Stimulated activated CD4-positive, alpha-beta T cell treated with anti-CD3 and anti-CD28 coated beads, Interleukin-2, amount 100 ng/mL, for 48 hours (primary cell): ENCODE results near the gene SLC17A7.
"Not testable (repeated sequence)": the region's sequence is repeated elsewhere in the genome, so short reads cannot be mapped to it uniquely, and the experiment has no call there.

Experiments
- DNase-seq, 2 donors: peaks; one replicate each; pipeline ENCODE4 v3.0.0-alpha.2; 2020

SLC17A7 gene

DNA sequence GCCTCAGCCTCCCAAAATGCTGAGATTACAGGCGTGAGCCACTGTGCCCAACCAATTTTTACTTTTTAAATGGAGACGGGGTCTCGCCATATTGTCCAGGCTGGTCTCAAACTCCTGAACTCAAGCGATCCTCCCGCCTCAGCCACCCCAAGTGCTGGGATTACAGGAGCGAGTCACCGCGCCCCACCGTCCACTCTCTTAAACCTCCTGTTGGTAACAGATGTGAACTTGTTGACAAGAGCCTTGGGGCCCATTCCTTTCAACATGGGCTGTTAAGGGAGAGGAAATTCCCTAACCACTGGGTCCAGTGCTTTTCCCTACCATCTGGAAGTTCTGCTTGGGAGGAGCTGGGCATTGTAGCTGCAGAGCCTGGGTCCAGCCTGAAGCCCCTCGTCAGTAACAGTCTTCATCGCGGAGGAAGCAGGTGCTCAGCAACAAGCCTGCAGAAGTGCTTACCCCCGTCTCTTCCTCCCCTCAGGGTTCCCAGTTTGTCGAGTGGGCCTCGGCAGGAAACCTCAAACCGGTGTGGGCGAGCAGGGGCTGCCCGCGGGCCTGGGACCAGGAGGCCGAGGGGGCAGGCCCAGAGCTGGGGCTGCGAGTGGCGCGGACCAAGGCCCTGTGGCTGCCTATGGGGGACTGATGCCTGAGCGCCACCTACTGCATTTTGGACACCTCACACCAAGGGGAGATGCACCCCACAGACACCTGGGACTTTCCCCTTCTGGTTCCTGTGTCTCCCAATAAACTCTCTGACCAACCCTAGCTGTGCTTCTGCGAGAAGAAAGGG lies 28.7 kb upstream of the SLC17A7 start:
- DNase-seq = peak; percentile 59 to 64

DNA sequence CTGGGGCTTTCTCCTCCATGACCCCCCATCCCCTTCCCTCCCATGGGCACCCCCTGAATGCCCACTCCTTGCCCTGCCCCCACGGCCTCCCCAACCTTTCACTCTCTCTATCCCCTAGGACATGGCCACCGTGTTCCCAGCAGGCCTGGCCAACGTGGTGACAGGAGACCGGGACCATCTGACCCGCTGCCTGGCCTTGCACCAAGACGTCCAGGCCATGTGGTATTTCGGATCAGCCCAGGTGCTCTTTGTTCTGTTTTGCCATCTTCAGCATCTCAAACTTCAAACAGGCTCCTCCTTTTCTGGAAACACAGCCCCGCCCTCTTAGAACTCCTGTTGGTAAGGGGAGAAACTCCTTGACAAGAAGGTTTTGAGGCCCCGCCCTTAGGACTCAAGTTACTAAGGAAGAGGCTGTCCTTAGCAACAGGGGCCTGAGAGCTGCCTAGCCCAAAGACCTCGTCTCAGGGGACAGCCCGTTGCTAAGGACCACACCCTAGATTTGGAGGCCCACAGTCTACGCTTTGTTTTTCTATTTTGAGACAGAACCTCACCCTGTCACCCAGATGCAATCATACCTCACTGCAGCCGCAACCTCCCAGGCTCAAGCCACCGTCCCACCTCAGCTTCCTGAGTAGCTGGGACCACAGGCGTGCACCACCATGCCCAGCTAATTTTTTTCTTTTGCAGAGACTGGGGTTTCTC lies 27.6 kb upstream of the SLC17A7 start:
- DNase-seq = peak in 1 of 2 donors; percentile 58

DNA sequence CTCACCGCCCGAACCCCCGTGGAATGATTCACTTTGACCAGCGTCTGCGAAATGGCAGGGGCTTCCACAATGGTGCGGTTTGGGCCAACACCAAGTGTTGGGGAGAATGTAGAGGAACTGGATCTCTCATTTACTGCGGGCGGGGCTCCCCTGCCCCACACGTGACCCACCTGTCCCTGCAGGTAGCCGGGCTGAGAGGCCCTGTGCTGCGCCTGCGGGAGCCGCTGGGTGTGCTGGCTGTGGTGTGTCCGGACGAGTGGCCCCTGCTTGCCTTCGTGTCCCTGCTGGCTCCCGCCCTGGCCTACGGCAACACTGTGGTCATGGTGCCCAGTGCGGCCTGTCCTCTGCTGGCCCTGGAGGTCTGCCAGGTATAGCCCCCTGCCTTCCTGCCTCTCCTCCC lies 26.9 kb upstream of the SLC17A7 start:
- DNase-seq = no peak

GRCh38 chr19:49465371-49465770 lies 24.0 kb upstream of the SLC17A7 start:
- no peak for DNase-seq

GRCh38 chr19:49463960-49464740 lies 22.8 kb upstream of the SLC17A7 start:
- no peak for DNase-seq

- no peak for DNase-seq
Measured at GRCh38 chr19:49462492-49462891, 21.2 kb upstream of the SLC17A7 start.

DNA sequence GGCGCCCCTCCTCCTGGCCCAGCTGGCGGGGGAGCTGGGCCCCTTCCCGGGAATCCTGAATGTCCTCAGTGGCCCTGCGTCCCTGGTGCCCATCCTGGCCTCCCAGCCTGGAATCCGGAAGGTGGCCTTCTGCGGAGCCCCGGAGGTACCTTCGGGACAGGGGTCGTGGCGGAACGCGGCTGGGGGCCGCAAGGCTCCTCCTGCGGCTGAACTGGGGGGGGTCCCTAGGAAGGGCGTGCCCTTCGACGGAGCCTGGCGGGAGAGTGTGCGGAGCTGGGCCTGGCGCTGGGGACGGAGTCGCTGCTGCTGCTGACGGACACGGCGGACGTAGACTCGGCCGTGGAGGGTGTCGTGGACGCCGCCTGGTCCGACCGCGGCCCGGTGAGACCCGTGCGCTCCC lies 20.3 kb upstream of the SLC17A7 start:
- DNase-seq = no peak

DNA sequence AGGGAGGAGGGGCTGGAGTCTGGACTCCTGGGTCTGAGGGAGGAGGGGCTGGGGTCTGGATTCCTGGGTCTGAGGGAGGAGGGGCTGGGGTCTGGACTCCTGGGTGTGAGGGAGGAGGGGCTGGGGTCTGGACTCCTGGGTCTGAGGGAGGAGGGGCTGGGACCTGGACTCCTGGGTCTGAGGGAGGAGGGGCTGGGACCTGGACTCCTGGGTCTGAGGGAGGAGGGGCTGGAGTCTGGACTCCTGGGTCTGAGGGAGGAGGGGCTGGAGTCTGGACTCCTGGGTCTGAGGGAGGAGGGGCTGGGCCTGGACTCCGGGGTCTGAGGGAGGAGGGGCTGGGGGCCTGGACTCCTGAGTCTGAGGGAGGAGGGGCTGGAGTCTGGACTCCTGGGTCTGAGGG lies 19.8 kb upstream of the SLC17A7 start:
- not testable (repeated sequence) for DNase-seq

DNA sequence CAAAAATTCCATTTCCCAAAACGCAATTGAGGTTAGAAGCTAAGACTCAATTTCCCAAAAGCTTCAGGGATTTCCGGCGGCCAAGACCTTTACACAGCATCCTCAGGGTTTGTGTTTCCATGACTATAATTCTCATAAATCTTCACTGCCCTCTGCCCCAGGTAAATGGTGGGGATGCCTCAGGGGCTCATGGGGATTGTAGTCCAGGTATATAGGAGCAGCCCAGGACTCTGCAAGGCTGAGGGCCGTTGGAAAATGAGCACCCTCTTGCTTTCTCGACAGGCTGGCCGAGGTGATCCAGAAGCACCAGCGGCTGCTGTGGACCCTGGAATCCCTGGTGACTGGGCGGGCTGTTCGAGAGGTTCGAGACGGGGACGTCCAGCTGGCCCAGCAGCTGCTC lies 18.1 kb upstream of the SLC17A7 start:
- DNase-seq = no peak

DNA sequence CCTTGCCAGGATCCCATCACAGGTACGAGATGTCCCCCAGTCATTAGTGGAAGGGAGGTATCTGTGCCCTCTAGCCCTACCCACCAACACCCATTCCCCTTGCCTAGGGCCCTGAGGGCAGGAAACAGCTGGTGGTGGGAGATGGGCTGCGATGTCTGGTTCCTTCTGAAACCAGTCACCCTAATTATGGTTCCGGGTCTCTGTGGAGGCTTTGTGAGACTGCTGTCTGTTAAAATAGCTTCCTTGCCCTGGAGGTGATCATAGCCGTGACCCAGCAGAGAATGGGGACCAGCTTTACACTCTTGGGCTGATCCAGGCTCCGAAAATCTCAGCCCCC lies 17.2 kb upstream of the SLC17A7 start:
- no peak for DNase-seq

DNA sequence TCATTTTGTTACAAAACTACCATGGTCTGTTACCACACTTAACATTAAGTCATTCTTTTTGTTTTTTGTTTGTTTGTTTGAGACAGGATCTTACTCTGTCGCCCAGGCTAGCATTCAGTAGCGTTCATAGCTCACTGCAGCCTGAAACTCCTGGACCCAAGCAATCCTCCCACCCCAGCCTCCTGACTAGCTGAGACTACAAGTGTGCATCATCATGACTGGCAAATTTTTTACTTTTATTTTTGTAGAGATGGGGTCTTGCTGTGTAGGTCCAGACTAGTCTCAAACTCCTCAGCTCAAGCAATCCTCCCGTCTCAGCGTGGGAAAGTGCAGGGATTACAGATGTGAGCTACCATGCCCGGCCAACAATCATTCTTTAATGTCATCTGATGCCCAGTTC lies 15.0 kb upstream of the SLC17A7 start:
- no peak for DNase-seq

DNA sequence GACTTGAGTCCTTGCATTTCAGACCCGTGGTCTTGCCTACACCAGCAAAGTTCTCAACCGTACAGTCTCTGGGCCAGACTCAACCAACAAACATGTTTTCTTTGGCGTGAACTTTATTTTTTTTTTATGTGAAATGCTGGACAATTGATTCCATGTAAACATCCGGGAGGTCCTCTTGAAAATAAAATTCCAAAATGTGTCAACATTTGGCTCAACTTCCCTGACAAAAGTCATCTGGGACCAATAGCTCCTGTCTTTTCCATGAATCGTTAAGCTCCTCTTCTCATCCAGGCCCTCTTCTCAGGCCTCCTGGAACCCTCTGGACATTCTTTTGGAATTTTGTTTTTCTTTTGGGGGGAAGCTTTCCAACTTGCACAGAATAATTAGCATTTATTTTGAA lies 14.4 kb upstream of the SLC17A7 start:
- DNase-seq = no peak

- no peak for DNase-seq
Measured at GRCh38 chr19:49453757-49454240, 12.5 kb upstream of the SLC17A7 start.

GRCh38 chr19:49453013-49453756 lies 11.9 kb upstream of the SLC17A7 start, which contains the start of gene ALDH16A1:
ALDH16A1 (plus strand) TSS chr19:49453225; CDS start chr19:49453332, 107 bp downstream.
- DNase-seq = peak; percentile 94 to 97

DNA sequence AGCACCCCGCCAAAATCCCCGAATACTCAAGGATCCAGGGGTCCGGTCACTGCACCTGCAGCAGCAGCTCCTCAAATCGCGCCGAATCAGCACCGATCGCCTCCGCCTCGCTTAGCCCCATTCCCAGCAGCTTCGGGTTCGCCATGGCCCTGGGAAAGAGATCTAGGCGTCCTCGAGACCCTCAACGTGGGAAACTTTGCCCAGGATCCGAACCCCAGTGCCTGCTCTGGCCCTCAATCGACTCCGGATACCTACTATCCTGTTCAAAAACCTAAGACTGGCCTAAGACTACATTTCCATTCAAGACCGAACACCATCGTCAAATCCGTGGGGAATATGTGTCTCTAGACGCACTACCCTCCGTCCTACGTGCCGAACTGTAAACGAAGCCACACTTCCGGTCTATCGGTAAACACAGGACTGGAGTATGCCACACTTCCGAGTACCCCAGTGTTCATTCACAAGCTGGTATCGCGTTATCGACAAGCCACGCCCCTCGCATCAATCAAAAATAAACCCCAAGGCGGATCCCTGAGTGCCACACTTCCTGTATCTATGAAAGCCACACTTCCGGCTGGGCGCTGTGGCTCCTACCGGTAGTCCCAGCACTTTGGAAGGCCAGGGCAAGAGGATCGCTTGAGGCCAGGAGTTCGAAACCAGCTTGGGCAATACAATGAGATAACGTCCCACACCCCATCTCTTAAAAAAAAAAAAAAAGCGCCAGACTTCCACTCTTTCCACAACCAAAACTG lies 10.3 kb upstream of the SLC17A7 start, which contains the start of gene PIH1D1:
PIH1D1 (minus strand) TSS at position 385 of the 752 bp plus-strand sequence; CDS start at position 145, 240 bp downstream.
- DNase-seq = peak; percentile 87 to 88

- no peak for DNase-seq
Measured at GRCh38 chr19:49450405-49450804, 9.1 kb upstream of the SLC17A7 start.

- DNase-seq = no peak
Measured at GRCh38 chr19:49448432-49448786, 7.1 kb upstream of the SLC17A7 start.

- no peak for DNase-seq
Measured at GRCh38 chr19:49447485-49448431, 6.4 kb upstream of the SLC17A7 start.

DNA sequence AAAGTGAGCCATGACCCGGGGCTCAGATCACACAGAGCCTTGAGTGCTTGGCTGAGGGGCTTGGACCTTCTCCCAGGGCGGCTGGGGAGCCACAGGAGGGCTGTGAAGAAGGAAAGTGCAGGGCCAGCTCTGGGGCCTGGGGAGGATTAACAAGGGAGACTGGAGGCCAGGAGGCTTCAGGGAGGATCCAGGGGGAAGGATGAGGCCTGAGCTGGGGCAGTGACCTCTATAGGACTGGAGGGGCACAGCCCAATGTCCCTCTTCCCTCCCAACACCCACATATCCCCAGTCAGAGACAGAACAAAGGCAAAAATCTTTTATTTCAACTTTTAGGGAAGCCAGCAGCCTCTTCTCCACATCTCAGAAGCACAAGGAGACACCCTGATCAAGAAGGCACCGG lies 4.7 kb upstream of the SLC17A7 start:
- no peak for DNase-seq

GRCh38 chr19:49444100-49444700 lies 2.9 kb upstream of the SLC17A7 start:
- DNase-seq = not testable (repeated sequence)
